Measurements from ENCODE around the gene LCN1.
A peak's percentile ranks its signal among the peaks of the same experiment; 100 is the strongest.

LCN1 gene

GRCh38 chr9:135490980-135491464, 30.2 kb upstream of the LCN1 start:
- Mint-ChIP-seq H3K27ac (no peak overlapping the region), H3K9me3 (no peaks in the 10 kb centered on the region), H3K4me3 (no peak overlapping the region), H3K4me1 (no peaks in the 10 kb centered on the region), H3K36me3 (ENCODE audit: low read depth) (peaks cover 5% of the 10 kb centered on the region), H3K27me3 (ENCODE audit: low read depth) (no peaks in the 10 kb centered on the region)
- no peak for TF ChIP-seq CTCF (IDR thresholded peaks at IDR 0.05; ENCODE audit: unreplicated experiment in 3 of 3)

- no peaks in the 10 kb centered on the region for H3K27me3 Mint-ChIP-seq (ENCODE audit: low read depth)
- H3K36me3 Mint-ChIP-seq (ENCODE audit: low read depth) = peaks cover 3% of the 10 kb centered on the region
- H3K4me3 Mint-ChIP-seq = no peak overlapping the region
- no peaks in the 10 kb centered on the region for H3K4me1 Mint-ChIP-seq
- no peak overlapping the region for H3K27ac Mint-ChIP-seq
- no peaks in the 10 kb centered on the region for H3K9me3 Mint-ChIP-seq
- TF ChIP-seq CTCF (IDR thresholded peaks at IDR 0.05; ENCODE audit: unreplicated experiment in 3 of 3) = no peak
Observed at GRCh38 chr9:135491764-135492163, 29.5 kb upstream of the LCN1 start.

- Mint-ChIP-seq H3K36me3 (ENCODE audit: low read depth) (peaks cover 3% of the 10 kb centered on the region), H3K9me3 (no peaks in the 10 kb centered on the region), H3K4me3 (no peak overlapping the region), H3K4me1 (no peaks in the 10 kb centered on the region), H3K27me3 (ENCODE audit: low read depth) (no peaks in the 10 kb centered on the region), H3K27ac (no peak overlapping the region)
- TF ChIP-seq CTCF (IDR thresholded peaks at IDR 0.05; ENCODE audit: unreplicated experiment in 3 of 3) = no peak
Observed at GRCh38 chr9:135492886-135493669, 28.2 kb upstream of the LCN1 start.

GRCh38 chr9:135494791-135495559, 26.3 kb upstream of the LCN1 start:
- Mint-ChIP-seq H3K9me3 (no peaks in the 10 kb centered on the region), H3K27me3 (ENCODE audit: low read depth) (no peaks in the 10 kb centered on the region), H3K4me3 (no peak overlapping the region), H3K4me1 (no peaks in the 10 kb centered on the region), H3K36me3 (ENCODE audit: low read depth) (no peaks in the 10 kb centered on the region), H3K27ac (no peak overlapping the region)
- no peak for TF ChIP-seq CTCF (IDR thresholded peaks at IDR 0.05; ENCODE audit: unreplicated experiment in 3 of 3)

GRCh38 chr9:135498381-135499126, 22.7 kb upstream of the LCN1 start:
- Mint-ChIP-seq H3K9me3 (no peaks in the 10 kb centered on the region), H3K4me1 (peaks cover 5% of the 10 kb centered on the region), H3K36me3 (ENCODE audit: low read depth) (peaks cover 10% of the 10 kb centered on the region), H3K27ac (peak overlapping the region in 1 of 3 experiments; percentile 71), H3K4me3 (peak overlapping the region; percentile 82 to 94 (median 93)), H3K27me3 (ENCODE audit: low read depth) (no peaks in the 10 kb centered on the region)
- TF ChIP-seq CTCF (IDR thresholded peaks at IDR 0.05; ENCODE audit: unreplicated experiment in 3 of 3) = no peak
